Loucy (cell line): Measurements from ENCODE around the gene PKP2.

ENCODE experiments used
- EZH2phosphoT487 ChIP-seq: fragments of 200-600 bp; IDR thresholded peaks from 2 replicates; pipeline ENCODE4 v1.6.1; 2018; ENCODE audit warnings: antibody characterized with exemption, mild to moderate bottlenecking, moderate library complexity, borderline replicate concordance
- TF ChIP-seq, protein P1 (sequence below): fragments of 200-600 bp; sonication (generic); conservative IDR thresholded peaks from 2 replicates; pipeline ENCODE4 v1.5.1; 2014; ENCODE audit warnings: mild to moderate bottlenecking, antibody characterized with exemption, low read length

DNA sequence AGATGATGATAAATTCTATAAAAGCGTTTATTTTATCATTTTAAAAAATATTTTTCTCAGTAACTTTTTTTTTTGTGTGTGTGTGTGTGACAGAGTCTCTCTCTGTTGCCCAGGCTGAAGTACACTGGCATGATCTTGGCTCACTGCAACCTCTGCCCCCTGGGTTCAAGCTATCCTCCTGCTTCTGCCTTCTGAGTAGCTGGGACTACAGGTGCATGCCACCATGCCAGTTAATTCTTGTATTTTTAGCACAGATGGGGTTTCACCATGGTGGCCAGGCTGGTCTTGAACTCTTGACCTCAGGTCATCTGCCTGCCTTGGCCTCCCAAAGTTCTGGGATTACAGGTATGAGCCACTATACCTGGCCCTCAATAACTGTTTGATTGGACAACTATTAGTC lies 37.2 kb downstream of the PKP2 start:
- TF ChIP-seq, protein P1, sequence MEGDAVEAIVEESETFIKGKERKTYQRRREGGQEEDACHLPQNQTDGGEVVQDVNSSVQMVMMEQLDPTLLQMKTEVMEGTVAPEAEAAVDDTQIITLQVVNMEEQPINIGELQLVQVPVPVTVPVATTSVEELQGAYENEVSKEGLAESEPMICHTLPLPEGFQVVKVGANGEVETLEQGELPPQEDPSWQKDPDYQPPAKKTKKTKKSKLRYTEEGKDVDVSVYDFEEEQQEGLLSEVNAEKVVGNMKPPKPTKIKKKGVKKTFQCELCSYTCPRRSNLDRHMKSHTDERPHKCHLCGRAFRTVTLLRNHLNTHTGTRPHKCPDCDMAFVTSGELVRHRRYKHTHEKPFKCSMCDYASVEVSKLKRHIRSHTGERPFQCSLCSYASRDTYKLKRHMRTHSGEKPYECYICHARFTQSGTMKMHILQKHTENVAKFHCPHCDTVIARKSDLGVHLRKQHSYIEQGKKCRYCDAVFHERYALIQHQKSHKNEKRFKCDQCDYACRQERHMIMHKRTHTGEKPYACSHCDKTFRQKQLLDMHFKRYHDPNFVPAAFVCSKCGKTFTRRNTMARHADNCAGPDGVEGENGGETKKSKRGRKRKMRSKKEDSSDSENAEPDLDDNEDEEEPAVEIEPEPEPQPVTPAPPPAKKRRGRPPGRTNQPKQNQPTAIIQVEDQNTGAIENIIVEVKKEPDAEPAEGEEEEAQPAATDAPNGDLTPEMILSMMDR, result no peak
- no peak for TF ChIP-seq EZH2phosphoT487
